Kidney epithelial cell (primary cell): ENCODE results near the gene YWHAB. TPM values are rescaled to one million over a fixed set of nuclear protein-coding genes. Genes with fewer than 3 reads are reported as not detected.

Experiments used
- DNase-seq: peaks from one replicate; pipeline ENCODE4 v3.0.0-alpha.2; 2010; ENCODE audit warnings: low read depth
- H3K27me3 ChIP-seq: 2 replicates; pipeline ENCODE4 v1.6.0; 2011; ENCODE audit warnings: low read length; ENCODE audit not compliant: control insufficient read depth, insufficient read depth
- H3K36me3 ChIP-seq: 2 replicates; pipeline ENCODE4 v1.5.1; 2011; ENCODE audit warnings: low read length; ENCODE audit not compliant: control insufficient read depth, insufficient read depth
- H3K4me3 ChIP-seq: 2 replicates; pipeline ENCODE4 v1.5.1; 2011; ENCODE audit warnings: low read depth, mild to moderate bottlenecking, control low read depth, low read length
- total RNA-seq: library from RNA; depleted of rRNA; stranded (reverse); fragments of >200 nt; gene quantifications from 2 replicates; pipeline ENCODE4 v1.2.3, GENCODE V29; 2015
- TF ChIP-seq, protein P1 (sequence below): IDR thresholded peaks from 2 replicates; pipeline ENCODE4 v1.5.1; 2011; ENCODE audit warnings: mild to moderate bottlenecking, moderate library complexity, low read length, control low read depth, inconsistent platforms; ENCODE audit not compliant: insufficient read depth, poor library complexity, severe bottlenecking

The YWHAB gene
- total RNA-seq, 1 donor from 2014 or later, result 179 TPM

DNA sequence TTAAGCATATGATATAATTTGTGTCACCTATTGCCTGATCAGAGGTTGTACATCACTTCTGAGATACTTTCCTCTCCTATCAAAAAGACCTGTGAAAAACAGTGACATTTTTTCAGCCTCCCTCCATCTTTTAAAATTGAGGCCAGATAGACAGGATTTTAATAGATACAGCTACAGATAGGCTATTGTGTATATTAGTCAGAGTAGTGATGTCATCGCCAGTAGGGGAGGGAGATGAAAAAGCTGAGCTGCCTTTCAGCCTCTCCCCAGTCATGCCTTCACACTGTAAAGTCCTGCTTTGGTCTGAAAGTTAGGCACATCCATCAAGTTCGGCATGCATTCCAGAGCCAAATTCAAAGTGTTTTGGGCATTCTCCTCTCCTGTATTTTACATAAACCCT lies 16.5 kb downstream of the YWHAB start:
- TF ChIP-seq, protein P1, sequence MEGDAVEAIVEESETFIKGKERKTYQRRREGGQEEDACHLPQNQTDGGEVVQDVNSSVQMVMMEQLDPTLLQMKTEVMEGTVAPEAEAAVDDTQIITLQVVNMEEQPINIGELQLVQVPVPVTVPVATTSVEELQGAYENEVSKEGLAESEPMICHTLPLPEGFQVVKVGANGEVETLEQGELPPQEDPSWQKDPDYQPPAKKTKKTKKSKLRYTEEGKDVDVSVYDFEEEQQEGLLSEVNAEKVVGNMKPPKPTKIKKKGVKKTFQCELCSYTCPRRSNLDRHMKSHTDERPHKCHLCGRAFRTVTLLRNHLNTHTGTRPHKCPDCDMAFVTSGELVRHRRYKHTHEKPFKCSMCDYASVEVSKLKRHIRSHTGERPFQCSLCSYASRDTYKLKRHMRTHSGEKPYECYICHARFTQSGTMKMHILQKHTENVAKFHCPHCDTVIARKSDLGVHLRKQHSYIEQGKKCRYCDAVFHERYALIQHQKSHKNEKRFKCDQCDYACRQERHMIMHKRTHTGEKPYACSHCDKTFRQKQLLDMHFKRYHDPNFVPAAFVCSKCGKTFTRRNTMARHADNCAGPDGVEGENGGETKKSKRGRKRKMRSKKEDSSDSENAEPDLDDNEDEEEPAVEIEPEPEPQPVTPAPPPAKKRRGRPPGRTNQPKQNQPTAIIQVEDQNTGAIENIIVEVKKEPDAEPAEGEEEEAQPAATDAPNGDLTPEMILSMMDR, result no peak
- H3K4me3 ChIP-seq, result no peak overlapping the region
- H3K27me3 ChIP-seq, result no peaks in the 10 kb centered on the region
- no peak for DNase-seq
- peaks cover 3% of the 10 kb centered on the region for H3K36me3 ChIP-seq

DNA sequence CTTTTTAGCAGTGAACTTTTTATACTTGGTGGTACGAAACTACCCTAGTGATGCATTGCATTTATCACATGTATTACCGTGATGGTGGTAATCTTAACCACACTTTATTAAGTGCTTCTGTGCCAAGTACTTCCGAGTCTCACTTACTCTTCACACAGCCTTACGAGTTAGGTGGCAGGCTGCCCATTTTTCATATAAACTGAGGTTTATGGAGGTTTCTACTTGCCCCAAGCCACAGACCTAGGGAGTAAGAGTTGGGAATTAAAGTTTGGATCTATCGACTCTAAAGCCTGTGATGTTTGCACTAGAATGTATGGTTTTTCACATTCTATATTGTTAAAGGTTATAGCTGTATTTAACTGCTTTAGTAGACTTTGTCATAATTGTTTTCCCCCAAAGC lies 18.9 kb downstream of the YWHAB start:
- Histone ChIP-seq H3K36me3 (peaks cover 3% of the 10 kb centered on the region), H3K4me3 (no peak overlapping the region), H3K27me3 (no peaks in the 10 kb centered on the region)
- DNase-seq, result no peak
- TF ChIP-seq, protein P1, result no peak

DNA sequence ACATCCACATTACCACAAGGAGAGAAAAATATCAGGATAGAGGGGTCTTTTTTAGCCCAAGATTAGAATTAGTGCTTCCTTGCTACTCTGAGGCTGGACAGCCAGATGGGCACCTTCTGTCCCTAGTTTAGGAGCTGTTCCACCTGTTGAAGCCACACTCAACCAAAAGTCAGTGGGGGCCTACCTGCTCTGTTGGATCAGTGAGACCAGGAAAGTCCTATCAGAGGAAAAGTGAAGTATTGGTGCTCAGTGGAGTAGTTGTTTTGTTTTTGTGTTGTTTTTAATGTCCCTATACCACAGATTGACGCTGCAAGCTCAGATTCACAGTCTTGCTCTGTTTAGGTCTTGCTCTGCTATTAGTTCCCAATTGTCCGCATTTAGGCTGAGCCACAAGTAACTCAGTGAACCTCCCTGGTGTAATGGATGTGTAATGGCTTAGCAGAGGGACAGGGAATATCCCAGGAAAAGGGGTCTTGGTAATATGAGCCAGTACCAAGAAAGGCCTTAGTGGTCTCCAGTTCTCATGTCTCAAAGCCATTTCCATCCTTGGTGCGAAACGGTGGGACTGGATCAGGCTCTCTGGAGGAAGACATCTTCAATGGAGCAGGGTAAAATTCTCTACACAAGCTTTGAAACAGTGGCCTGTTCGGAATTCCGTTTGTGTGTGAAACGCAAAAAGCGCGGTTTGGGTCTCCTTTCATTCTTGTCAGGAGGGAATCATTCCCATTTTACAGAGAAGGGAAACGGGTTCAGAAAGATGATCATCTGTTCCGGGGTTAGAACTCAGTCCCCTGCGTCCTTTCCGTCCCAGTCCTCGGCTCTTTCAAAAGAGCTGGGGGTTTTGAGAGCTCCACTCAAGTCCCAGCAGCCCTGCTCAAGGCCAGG lies 23.7 kb downstream of the YWHAB start:
- H3K4me3 ChIP-seq, result peak overlapping the region; percentile 70
- no peak for DNase-seq
- TF ChIP-seq, protein P1, result no peak
- peaks cover 1% of the 10 kb centered on the region for H3K36me3 ChIP-seq
- H3K27me3 ChIP-seq, result no peaks in the 10 kb centered on the region

GRCh38 chr20:44909872-44910689 lies 24.6 kb downstream of the YWHAB start, which contains the start of gene PABPC1L:
Gene PABPC1L, plus strand, starts transcription at chr20:44910060. Its CDS starts 84 bp downstream, at chr20:44910144.
- Histone ChIP-seq H3K36me3 (peaks cover 1% of the 10 kb centered on the region), H3K4me3 (peak within 1 kb of the TSS; percentile 70), H3K27me3 (no peaks in the 10 kb centered on the region)
- TF ChIP-seq, protein P1, result no peak
- no peak for DNase-seq

- H3K36me3 ChIP-seq, result peaks cover 1% of the 10 kb centered on the region
- peak overlapping the region; percentile 70 for H3K4me3 ChIP-seq
- no peaks in the 10 kb centered on the region for H3K27me3 ChIP-seq
- DNase-seq, result no peak
- TF ChIP-seq, protein P1, result no peak
These were observed 25.3 kb downstream of the YWHAB start for GRCh38 chr20:44910690-44911262.
